Activated CD4-positive, CD25-positive, alpha-beta regulatory T cell treated with anti-CD3 and anti-CD28 coated beads, Interleukin-2, amount 50 U/mL, for 16 hours (primary cell): ENCODE data around the gene NRXN3.
"Not testable (repeated sequence)": the region's sequence is repeated elsewhere in the genome, so short reads cannot be mapped to it uniquely, and the experiment has no call there.

Experiments
- DNase-seq: peaks from one replicate; pipeline ENCODE4 v3.0.0-alpha.2; 2020; ENCODE audit warnings: low read depth, low spot score

NRXN3 gene

DNA sequence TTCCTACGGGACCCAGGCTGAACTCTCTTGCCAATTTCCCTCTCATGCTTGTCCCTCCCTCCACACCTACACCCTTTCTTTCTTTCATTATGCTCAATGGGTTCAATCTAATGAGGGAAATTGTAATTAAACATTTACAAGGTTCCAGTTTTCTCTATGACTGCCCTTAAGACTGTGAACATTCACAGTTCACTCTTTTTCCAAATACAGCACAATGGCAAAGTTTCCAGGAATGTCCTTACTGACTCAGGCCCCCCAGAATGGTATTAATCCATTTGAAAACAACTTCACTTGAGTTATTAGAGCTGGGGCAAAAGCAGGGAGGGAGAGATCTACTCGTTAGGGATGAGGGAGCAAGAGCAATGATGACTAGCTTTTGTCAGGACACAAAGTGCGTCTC is 892.1 kb downstream of the NRXN3 start:
- DNase-seq: no peak

DNA sequence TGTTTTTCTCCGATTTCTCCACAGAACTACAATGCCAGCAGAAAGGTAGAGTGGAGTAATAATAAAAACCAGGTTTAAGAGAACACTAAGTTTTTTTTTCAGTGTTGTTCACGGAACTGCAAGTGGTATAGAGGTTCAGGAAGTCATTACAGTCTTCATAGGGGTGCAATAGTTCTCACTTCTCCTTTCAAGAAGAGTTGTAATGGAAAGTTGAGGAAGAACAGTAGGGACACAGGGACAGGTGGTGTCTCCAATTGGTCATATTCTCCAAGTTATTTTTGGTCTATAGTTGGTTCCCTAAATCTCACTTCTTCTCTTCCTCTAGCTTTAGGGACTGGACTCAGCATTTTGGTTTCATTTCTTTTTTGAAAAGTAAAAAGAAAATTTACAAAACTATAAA is 894.0 kb downstream of the NRXN3 start:
- DNase-seq: no peak

DNA sequence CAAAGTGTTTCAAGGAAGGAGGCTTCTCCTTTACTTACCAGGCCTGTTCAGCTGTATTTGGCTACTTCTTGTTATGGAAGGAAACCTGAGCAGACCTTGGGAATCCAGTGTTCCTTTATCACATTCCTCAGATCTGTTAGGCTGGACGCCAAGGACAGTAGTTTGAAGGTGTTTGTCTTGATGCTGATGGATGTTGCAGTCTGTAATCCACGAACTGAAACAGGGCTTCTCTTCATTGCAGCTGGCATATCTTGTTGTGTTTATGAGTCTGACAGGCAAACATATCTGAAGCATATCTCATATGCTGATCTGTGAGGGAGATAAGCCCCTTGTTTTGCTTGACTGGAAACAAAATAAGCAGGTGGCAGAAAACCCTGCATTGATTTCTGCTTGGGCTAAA is 904.3 kb downstream of the NRXN3 start:
- DNase-seq: no peak

DNA sequence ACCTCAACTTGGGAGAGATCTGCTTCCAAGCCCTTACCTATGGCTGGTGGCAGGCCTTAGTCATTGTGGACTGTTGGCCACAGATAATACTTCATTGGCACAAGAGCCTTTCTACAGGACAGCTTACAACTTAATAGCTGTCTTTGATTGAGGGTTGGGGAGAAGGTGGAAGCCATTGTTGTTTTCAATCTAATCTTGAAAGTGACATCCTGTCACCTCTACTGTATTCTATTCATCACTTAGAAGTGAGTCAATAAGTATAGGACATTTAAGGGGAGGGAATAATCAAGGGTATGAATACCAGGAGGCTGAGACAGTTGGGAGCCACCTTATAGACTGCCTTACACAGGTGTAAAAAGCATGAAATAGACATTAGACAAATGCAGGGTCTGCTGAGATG is 906.3 kb downstream of the NRXN3 start:
- no peak for DNase-seq

DNA sequence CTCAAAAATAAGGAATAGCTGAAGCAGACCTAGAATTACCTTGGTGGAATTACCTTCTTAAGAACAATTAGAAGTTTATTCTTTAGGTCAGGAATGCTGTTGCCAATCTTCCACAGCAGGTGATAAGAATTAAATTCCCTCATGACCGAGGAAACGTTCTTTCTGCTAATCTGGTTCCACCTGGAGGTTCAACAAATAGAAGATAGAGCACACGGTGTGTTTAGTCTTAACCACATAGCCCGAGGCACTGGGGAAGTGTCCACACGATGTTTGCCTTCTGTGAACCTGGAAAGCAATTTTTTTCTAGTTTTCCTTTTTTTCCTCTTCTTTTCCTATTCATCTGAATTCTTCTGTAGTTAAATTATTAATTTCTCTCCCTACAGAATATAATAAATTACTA is 906.9 kb downstream of the NRXN3 start:
- DNase-seq: no peak

DNA sequence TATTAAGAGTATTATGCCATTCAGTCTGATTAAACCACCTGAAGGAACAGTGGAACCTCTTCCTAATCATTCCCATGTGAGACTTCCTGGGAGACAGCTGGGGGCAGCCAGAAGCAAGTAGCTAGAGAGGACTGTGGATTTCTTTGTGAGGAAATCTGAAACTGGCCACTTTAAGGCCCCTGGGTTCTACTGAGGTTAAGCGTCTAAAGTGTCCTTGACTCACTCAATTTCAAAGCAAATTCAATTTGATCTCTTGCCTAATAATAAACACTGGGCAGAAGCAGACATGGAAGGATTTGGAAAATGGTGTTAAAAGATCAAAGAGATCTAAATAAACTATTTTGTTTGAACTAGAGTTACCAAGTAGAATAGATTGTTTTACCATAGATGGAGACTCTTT is 909.9 kb downstream of the NRXN3 start:
- DNase-seq: no peak

DNA sequence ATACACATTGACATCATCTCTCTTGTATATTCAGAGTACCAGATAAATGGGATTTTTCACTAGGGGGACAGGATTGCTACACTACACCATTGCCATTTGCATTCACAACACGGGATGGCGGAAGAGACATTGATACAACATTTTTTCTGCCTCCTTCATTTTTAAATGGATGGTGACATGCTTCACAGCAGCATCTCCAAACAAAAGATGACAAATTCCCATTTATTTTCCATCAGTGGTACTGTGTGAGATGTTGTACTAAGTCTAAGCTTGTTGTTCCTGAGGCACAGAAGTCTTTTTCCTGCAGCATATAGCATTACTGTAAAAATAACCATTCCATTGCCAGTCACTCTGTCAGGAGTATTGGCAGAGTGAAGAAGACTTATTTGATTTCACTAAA is 912.7 kb downstream of the NRXN3 start:
- DNase-seq: no peak

DNA sequence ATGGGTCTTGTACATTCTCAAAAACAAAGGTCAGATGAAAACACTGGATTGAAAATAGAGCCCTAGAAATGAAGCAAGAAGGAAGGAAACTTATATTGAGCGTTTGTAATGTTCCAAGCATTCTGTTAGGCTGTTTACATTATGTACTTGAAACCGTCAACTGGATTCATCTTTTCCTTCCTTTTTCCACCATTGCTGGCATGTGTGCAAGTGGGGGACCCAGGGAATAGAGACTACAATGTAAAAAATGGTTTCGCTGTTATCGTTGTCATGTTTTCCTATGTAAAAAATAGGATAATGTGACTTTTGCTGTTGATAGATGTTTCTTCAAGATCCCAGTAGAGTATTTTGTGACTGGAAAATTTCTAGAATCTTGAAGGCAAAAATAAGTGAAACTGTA is 913.2 kb downstream of the NRXN3 start:
- no peak for DNase-seq

DNA sequence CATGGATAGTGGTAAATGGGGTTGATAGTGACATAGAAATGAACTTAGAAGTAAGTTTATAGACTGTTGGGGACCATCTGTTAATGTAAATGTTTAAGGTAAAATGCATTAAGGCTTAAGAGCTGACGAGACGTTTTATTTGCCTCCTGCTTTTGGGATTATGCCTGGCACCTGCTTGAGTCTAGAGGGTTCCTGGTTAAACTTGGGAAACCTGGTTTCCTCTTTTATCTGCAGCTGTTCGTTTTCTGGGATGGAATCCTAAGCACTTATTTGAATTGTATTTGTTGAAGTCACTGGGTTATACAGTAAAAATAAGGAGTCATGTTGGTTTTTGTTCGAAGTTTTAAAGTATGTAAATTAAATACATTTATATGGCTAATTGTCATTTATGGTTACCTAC is 914.7 kb downstream of the NRXN3 start:
- DNase-seq: no peak

DNA sequence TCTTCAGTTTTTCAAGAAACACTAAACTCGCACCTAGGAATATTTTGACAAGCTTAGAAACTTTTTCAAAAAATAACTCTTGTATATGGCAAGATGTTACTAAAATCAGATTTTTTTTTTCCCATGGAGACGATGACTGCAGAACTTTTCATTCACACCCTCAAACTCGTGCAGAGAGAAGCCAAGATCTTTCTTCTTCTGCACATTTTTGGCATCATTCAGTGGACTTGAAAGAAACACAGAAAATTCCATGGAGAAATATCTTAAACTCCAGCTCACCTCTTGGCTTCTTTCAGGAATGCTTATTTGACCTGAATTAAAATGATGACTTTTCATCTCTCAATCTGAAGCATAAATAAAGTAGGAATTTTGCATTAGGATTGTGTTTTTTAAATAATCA is 919.4 kb downstream of the NRXN3 start:
- no peak for DNase-seq

DNA sequence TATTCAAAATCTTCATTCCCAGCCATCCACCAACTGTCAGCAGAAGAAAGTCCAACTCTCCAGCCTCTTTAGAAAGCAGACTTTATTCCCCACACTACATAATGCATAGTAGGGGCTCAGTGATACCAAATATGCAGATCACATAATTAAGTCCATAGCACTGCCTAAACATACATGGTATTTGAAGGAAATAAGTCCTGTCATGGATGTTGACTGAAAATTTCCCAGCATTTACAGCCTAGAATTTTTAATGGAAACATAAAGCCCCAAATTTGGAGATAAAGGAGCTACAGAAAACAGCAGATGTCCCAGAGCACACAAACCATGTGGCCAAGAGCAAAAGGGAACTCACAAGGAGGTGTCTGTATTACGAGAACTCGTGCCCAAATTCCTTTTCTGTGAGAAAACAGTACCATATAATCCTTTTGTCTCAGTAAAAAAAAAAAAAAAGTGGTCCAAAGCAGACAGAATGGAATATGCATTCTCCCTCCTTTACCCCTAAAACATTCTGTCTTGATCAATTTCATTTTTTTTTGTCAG is 920.5 kb downstream of the NRXN3 start:
- DNase-seq: no peak

DNA sequence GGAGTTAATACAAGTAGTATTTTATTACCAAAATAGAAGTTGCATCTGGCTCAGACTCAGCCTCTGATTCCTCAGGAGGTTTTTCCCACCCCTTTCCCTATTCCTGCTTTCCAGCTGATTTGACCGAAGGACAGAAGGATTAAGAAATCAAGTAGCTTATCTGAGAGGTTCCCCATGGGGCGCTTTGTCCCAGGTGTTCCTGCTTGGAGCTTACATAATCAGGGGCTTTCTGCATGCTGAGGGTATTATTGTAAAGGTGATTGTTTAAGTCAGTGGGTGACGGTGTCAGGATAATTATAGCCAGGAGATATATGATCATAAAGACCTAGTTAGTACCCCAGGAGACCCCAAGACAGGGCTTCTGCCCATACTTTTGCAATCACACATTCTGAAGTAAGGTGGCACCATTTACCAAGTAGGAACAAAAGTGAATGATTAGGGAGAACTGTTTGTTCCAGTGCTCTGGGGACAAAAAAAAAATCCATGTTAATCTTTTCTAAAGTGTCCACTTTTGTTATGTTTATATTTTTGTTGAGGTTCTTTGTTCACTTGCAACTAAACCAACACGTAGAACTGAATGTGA is 921.3 kb downstream of the NRXN3 start:
- DNase-seq: no peak

DNA sequence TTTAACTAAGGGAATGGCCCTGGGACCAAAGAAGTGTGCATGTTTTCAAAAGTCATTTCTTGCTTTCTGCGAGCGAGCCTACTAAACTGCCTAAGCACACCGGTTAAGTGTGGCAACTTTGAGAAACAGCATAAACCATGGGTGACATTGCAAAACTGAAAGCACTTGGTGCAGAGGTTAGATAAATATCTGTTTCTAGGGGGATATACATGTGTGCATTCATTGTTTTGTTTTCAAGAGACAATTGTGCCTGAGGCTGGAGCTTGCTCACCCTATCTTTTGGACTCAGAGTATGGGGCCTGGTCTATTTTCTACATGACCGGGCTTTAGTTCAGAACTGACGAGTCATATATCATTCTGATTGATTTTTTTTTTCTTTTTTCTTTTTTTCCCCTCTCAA is 923.4 kb downstream of the NRXN3 start:
- no peak for DNase-seq

DNA sequence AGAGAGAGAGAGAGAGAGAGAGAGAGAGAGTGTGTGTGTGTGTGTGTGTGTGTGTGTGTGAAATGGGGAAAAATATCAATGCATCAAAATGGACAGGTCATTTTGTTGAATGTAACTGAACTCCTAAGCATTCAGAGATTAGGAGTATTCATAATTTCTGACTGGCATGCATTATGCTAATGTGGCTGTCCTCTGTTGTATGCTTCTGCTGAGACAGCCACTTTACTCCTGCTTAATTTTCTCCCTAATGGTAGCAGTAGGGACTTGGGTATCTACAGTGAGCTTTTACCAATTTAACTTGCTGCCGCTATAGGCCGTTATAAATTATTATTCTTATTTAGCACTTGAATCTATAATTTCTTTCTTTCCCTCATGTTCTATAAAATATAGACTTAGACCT is 924.8 kb downstream of the NRXN3 start:
- DNase-seq: no peak

DNA sequence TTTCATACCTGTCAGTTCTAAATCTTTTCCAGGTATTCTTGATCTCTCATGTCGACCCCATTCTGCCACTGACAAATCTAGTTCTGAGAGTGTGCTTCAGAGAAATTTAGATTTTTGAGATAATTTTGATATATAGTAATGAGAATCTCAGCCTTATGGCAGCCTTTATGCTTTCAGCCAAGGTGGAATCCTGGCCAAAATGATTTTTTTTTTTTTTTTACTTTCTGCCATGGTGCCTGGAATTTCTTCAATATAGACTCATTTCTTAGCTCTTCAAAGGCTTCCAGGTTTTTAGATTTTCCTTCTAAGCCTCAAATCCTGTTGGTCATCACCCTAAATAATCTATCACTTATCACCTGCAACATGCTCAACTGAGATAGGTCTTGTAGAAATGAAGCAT is 926.6 kb downstream of the NRXN3 start:
- no peak for DNase-seq

DNA sequence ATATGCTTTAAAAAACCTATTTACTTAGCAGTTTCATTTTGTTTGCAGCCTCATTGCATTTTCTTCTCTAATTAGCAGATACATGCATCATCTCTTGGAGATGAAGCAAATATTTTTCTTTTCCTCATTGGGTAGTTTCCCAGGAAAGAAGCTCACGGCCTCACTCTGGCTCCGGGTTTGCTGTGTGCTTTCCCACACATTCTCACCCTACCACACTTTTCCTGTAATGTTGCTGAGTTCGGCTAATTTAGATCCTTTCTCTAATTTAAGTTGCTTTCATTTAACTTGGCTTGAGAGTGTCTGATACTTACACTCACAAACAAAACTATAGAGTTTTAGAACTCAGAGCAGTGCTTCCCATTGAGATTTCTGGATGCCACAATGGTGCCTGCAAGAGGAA is 928.2 kb downstream of the NRXN3 start:
- no peak for DNase-seq

DNA sequence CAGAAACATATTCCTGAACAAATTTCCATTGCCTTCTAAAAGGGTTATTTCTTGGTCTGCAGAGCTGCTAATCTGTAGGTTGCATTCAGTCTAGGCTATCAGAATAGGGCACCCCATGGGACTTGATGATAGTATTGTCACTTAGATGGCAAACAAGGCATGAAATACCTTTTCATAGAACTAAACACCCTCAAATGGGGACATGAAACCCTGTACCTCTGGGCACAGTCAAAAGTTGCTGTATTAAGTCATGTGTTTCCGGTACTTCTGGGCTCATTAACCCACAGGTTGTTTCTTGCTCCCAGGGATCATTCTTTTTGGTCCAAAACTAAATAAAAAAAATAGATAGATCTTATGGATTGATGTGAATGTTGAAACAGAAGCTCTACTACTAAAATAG is 930.4 kb downstream of the NRXN3 start:
- DNase-seq: no peak

DNA sequence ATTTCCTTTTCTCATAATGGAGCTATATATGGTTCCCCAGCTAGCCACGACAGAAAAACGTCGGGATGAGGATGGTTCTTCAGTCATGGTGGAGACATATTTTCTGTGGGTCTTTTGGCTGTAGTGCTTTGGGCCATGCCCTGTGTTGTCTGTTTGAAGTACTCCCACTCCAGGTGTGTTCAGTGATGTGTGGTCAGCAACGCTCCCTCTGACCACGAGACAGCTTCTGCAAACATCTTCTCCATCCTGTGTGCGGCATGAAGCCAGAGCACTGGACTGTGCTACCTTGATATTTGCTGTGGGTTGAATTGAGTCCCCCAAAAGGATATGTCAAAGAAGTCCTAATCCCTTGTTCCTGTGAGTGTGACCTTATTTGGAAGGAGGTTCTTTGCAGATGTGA is 931.2 kb downstream of the NRXN3 start:
- no peak for DNase-seq

DNA sequence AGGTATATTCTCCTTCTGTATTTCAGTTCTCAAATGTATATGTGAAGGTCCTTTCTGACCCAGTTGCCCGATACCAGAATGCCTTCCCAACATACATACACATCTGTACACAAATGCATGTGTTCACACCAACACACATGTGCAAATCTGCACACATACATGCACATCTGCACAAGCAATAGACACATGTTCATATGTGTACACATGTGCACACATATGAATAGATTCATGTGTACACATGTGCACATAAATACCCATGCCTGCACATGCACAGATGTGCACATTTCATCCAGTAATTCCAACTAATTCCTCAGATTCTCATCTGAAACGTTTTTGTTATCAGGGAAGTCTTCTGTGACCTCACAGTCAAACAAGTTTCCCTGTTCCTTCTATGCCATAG is 933.6 kb downstream of the NRXN3 start:
- DNase-seq: no peak

DNA sequence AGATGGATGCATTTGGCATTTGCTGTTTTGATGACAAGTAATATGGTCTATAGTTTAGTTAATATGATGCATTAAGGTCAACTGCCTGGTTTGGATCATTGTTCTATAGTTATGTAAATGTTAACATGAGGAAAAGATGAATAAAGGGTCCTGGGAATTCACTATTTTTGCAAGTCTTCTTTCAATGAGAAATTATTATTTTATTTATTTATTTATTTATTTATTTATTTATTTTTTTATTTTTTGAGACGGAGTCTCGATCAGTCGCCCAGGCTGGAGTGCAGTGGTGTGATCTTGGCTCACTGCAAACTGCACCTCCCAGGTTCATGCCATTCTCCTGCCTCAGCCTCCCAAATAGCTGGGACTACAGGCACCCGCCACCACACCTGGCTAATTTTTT is 940.4 kb downstream of the NRXN3 start:
- not testable (repeated sequence) for DNase-seq

DNA sequence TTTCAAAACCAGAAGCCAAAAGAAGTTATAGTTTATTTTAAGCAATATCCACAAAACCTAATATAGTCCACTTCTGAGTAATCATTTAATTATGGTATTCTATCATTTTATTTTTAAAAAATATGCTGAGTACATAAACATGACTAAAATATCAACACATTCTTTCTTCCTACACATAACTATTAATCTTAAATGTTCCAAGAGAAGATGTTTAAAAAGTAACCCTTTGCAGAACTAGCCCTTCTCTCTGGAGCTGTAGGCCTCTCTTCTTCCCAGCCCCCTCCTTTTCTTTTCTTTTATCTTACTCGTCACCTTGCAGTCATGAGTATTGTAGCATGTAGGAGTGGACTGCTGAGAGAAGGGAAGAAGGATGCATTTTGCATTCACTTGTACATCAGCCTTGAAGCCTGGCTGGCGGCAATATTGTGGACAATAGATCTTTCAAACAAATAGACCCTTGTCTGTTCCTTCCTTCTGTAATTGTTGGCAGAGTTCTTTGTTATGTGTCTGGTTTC is 941.9 kb downstream of the NRXN3 start:
- DNase-seq: no peak

DNA sequence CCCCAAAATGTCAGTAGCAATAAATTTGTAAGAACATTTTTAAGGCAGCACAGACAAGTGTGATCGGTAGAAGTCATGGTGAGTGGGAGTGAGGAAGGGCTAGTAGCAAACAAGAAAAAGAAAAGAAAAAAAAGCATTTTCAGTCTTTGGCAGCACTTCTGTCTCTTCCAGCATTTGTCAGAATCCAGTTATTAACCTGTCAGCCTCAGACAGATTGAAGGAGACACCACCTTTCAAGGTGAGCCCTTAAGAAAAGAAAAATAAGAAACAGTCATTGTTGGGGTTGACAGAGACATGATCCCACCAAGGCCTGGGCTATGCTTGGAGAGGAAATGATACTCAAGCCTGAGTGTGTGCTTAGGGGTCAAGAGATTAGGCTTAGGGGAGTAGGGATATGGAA is 947.4 kb downstream of the NRXN3 start:
- no peak for DNase-seq

DNA sequence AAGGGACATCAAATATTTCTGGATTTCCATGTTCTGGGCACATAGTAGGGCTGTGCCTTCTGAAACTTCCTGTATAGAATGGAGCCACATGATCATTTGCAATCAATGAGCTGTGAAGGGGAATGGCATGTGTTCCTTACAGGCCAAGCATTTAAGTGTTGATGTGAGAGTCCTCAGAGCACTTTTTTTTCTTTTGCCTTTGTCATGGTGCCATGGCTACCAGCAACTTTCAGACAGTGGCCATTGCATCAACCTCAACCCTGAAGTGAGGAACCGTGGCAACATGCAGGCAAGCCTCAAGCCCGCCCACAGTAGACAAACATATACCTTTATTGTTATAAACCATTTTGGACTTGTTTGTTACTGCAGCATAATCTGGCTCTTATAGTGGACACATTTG is 948.1 kb downstream of the NRXN3 start:
- DNase-seq: no peak

DNA sequence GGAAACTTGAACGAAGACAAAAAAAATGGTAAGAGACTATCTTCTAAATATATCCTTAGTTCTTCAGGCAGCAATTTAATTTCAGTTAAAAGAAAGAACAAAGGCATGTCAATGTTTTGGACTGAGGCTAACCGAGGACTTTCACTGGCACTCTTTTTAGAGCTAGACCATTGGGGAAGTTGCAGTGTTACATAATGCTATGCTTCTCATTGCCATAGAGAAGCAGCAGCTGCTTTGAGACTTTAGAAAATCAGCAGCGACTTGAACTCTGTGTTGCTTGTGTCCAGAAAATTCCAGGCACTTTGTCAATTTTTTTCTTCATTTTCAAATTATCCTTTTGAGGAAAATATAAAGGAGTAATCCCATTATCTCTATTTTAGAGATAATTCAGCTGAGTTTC is 964.2 kb downstream of the NRXN3 start:
- DNase-seq: no peak
